GM18951 (cell line): ENCODE results near the gene NEK11.
"Not testable (repeated sequence)": the region's sequence is repeated elsewhere in the genome, so short reads cannot be mapped to it uniquely, and the experiment has no call there.

Source experiments
- POLR2A ChIP-seq: IDR thresholded peaks from 4 replicates; pipeline ENCODE4 v1.6.1; 2011; ENCODE audit warnings: mild to moderate bottlenecking; ENCODE audit not compliant: insufficient read length, insufficient read depth; ENCODE audit errors: extremely low read depth
- in situ Hi-C: fragments of 300-500 bp; cut with MboI; formaldehyde crosslinking; loops from one replicate; pipeline ENCODE4 v1.12.0; 2022; ENCODE audit warnings: low sequenced_read_pairs, mixed read lengths, inconsistent platforms; ENCODE audit not compliant: unreplicated experiment

Gene NEK11

GRCh38 chr3:131353016-131353877 is 326.6 kb downstream of the NEK11 start:
- in situ Hi-C loops = no loop called here
- TF ChIP-seq POLR2A = no peak

DNA sequence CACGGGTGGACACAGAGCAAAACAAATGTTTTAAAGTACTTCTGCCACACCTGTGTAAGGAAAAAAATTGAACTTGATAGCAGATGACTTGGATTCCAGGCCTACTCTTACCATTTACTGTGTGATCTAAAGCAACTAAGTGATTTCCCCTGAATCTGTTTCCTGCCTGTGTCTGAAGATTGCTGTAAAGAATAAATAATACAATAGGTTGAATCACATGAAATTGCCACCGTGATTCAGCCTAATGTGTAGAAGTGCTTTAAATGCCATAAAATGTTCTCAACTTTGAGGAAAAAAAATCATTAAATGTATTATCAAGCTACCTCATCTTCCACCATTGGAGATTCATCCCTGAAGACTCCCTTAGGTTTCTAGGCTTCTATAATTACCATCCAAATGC is 327.3 kb downstream of the NEK11 start:
- in situ Hi-C loops = no loop called here
- TF ChIP-seq POLR2A = no peak

GRCh38 chr3:131356006-131356595 is 329.4 kb downstream of the NEK11 start:
- in situ Hi-C loops = no loop called here

GRCh38 chr3:131357275-131357674 is 330.6 kb downstream of the NEK11 start:
- in situ Hi-C loops = no loop called here
- TF ChIP-seq POLR2A = no peak

More at GRCh38 chr3:131356006-131356595, 329.4 kb downstream of the NEK11 start:
- no peak for TF ChIP-seq POLR2A

DNA sequence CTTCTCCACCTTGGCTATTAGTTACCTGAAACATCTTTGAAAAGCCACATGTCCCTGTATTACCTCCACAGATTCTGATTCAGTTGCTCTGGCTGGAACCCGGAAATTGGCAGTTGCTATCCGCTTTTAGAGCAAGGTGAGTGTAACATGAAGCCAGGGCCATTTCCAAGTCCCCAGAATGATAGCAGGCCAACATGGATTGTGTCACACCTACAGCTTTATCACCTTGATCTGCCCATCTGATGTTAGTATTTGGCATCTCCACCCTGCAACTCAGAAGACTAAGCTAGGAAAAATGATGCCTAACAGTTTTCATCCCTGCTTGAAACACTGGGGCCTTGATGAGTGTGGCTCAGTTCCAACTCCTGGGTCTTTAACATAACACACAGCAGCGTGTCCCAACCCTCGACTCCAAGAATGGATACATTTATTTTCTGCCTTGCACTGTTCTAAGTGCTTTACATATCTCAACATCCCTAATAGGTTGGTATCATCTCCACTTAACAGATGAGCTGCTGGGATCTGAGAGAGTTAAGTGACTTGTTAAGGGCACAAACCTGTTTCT is 333.6 kb downstream of the NEK11 start:
- no peak for TF ChIP-seq POLR2A
- in situ Hi-C loops = no loop called here

- in situ Hi-C loops = not testable (repeated sequence)
These were observed 334.4 kb downstream of the NEK11 start for GRCh38 chr3:131361066-131361463.

- in situ Hi-C loops = no loop called here
- peak; percentile 64 for TF ChIP-seq POLR2A
These were observed 335.1 kb downstream of the NEK11 start for GRCh38 chr3:131361464-131362421.

DNA sequence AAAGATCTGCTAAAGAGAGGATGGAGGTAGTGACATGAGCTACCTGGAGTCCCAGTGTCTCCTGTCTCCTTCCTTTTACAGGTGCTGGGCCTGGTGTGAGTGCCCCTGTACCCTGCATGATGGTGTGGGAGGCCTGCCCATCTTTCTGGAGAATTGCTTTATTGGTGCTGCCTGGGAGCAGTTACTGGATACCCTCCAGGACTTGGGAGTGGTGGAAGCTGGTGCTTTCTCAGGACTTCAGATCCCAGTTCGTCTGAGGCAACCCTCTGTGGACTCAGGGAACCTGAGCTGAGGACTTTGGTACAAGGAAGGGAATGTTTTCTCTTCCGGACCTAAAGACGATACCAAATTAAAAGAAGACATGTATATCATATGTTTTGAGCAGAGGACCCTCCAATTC is 336.6 kb downstream of the NEK11 start:
- in situ Hi-C loops = no loop called here
- no peak for TF ChIP-seq POLR2A

GRCh38 chr3:131370935-131371687 is 344.4 kb downstream of the NEK11 start:
- no peak for TF ChIP-seq POLR2A
- in situ Hi-C loops = no loop called here

DNA sequence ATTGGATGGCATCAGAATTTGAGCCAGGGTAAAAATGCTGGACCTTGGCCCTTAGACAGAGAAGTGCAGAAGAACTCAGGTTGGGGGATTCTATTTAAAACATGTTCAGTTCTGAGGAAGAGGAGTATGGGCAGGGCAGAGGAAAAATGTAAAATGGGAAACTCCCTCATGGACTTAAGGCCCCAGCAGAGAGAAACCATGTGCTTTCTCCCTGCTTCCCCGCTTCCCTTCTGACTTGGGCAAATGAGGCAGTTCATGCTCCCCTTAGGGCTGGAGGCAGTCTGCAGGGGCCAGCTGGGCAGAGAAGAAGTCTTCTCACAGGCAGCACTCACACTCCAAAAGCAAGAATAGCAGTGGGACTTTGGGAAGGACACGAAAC is 345.0 kb downstream of the NEK11 start:
- TF ChIP-seq POLR2A = no peak
- in situ Hi-C loops = no loop called here

GRCh38 chr3:131374741-131375140 is 348.1 kb downstream of the NEK11 start:
- in situ Hi-C loops = no loop called here
- no peak for TF ChIP-seq POLR2A

- in situ Hi-C loops = not testable (repeated sequence)
These were observed 354.3 kb downstream of the NEK11 start for GRCh38 chr3:131380821-131381444.
